GM18498 (cell line): Measurements from ENCODE around the gene HSPG2.
"Not testable (repeated sequence)": the region's sequence is repeated elsewhere in the genome, so short reads cannot be mapped to it uniquely, and the experiment has no call there.

Experiments
- ATAC-seq: cut with Tn5 transposase; IDR thresholded peaks from one replicate; pipeline ENCODE4 v1.9.1; 2021; ENCODE audit warnings: mild to moderate bottlenecking, moderate library complexity; ENCODE audit not compliant: unreplicated experiment

Gene HSPG2

DNA sequence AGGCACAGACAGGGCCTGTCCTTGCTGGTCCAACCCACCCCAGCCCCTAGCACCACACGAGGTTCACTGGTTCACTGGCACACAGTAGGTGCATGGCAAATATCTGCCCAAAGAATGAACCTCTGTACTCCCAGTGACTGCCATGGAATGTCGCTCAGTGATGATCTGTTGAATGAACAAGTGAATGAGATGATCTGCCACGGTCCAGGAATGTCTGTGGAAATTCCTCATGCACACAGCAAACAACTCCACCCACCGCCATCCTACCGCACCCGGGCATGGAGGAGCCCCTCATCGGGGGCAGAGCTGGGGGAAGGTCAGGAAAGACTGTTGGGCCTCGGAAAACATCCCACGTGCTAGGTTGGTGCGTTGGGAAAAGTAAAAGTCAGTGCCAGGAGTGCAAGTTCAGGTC is 1.7 kb downstream of the HSPG2 start:
- ATAC-seq: no peak

DNA sequence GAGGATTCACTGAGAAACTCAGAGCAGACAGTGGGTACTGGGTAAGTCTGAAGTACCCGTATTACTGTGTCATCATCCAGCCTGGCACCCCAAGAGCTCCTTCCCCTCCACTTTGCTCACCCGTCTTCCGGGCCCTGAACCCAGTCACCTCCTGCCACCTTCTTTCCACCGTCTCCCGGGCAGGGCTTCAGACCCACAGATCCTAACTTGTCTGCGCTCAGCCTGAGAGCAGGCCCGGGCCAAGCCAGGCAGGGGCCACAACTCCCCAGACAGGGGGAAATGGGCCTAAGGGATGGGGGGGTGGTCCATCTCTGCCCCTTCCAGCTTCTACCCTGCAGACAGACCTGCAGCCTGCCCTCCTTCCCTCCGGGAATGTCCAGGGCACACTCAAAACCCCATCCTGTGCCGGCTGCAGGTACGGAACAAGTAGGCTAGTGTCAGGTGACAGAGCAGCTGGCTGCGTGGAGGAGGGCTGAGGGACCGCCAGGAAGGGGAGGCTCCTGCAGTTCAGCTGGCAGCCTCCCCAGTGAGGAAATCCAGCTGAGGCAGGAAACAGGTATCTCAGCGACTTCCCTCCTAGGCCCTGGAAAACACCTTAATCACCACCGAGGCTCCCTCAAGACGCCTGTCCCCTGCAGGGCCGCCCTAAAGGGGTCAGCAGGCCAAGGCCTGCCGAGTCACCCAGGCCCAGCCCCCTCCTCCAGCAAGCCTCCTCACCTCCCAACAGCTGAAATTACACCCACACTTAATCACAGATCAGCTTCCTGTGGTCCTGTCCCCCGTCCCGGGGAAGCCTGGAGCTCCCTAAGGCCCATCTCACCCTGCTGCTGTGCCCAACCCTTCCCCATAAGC is 3.5 kb downstream of the HSPG2 start:
- no peak for ATAC-seq

DNA sequence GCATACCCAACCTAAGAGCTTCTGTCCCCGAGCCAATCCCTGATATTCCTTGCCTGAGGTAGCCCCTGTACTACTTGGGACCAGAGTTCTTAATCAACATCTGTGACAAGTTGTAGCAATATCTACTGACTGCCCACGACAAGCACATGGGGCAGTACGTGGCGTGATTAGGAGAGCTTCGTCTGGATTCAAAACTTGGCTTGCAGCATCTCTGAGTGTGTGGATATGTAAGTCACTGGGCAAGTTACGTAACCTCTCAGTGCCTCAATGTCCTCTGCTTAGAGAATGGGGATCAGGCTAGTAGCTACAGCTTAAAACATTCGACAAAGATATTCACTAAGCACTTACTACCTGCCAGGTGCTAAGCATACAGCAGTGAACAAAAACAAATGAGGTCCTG is 5.0 kb downstream of the HSPG2 start:
- ATAC-seq: no peak

DNA sequence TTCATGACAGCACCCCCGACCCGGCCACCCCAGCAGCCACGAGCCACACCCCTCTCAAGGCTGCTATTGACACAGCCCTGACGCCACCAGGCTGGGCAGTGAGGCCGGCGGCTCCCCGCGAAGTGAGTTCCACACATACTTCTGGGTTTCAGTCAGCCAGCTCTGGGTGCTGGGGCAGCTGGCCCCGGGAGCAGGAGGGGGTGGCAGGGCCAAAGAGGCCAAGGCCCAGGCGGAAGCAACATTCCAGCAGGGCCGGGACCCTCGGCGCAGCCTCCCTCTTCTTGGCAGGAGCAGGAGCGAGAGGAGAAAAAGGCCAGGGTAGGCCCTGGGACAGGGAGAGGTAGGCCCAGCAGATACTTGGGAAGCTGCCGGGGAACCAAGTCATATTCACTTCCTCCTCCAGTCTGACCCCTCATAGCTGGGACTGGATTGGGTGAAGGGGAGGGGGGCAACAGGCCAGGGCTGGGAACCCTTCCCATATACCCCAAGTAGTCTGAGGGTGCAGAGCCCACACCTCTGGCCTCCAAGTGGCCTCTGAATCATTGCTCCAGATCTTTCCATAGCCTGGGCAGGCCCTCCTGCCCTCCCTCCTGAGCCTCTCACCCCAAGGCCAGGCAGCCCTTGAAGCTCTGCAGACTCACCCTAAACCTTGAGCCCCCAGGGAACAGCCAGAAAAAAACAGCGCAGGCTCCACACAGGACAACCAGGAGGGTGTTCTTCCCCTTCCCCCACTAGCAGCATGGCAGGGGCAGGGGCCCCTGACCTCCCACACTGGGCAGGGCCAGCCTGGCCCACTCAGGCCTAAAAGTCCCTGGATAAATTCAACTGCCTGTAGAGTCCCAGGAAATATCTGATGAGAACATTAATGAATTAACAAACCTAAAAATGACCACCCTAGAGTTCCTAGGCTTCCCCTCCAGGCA is 5.7 kb downstream of the HSPG2 start:
- ATAC-seq: no peak

DNA sequence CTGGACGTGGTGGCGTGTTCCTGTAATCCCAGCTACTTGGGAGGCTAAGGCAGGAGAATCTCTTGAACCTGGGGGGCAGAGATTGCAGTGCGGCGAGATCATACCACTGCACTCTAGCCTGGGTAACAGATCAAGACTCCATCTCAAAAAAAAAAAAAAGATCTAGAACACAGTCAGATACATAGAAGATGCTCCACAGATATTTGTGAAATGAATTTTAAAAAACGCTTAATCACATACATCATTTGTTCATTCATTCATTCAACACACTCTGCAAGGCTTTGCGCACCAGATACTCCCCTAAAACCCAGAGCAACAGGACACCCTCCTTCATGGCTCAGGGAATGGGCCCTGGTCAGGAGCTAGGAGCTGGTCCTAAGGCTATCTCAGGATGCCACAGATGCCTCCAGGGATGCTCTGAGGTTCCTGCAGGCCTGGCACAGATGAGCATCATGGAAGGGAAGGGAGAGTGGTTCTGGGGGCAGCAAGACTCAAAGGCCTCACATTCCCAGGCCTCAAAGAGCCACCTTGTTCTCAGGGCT is 6.4 kb downstream of the HSPG2 start:
- no peak for ATAC-seq

DNA sequence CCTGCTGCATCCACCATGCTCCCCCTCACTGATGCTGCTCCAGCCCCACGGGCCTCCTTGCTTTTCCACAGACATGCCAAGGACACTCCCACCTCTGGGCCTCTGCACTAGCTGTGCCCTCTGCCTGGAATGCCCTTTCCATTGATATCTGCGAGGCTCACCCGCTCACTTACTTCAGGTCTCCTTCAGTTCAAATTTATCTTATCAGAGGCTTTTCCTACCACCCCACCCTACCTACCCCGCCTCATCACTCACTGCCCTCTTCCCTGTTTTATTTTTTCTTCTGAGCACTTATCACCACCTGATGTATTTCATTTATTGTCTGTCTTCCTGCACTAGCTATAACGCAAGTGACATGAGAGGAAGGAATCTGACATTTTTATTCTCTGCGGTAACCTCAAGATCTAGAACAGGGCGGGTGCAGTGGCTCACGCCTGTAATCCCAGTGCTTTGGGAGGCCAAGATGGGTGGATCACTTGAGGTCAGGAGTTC is 7.0 kb downstream of the HSPG2 start:
- no peak for ATAC-seq

DNA sequence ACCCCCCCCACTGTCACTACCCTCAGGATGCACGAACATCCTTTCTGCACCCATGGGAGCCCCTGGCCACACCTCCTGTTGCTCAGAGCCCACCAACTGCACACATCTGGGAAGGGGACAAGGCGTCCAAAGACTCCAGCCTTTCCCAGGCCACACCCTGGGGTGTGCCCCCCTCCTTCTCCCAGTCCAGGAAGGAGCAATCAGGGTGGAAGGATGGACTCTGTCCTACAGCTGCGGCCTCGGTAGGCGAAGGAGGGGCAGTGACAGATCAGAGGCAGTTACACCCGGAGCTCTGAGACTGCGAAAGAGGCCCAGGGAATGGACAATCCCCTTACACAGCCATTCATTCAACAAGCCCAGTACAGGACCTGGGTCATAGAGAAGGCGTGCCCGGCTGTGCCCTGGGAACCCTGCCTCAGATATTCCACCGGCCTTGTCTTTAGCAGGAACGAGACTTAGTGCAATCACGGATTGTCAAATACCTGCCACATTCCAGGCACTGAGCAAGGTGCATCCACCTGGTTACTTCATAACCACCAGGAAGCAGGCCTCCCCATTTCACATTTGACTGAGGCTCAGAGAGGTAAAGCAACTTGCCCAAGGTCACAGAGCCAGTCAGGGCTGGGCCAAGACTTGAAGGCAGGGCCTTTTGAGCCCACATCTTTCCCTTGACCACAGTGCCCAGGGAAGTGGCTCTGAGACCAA is 9.4 kb downstream of the HSPG2 start:
- no peak for ATAC-seq

DNA sequence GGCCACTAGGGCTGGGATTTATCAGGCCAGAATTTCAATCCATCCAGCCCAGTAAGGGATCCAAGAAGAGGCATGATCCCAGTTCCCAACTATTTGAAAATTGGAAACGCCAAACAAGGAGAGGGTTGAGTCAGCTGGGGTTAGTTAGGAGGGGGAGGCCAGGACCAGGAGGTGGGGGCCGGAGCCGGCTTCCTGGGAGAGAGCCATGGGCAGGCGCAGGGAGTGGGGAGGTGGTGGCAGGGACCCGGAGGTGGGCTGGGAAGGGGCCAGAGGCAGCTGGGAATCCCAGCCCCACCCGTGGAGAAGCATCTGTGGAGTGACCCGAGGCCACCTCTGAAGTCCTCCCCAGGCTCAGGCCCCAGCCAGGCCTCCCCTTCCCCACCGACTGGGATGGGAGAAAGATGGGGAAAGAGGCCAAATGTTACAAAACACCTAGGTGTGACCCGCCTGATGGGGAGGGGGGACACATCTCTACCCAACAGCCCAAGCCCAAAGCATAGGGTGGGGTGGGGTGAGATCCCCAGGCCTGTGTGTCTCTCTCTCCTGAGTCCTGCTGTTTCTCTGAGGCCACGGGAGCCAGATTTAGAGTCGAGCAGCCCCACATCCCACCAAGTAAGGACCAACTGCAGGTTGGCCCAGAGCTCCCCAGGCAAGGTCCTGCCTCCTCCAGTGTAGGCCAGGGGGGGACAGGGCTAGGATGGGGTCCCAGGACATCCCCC is 10.1 kb downstream of the HSPG2 start:
- ATAC-seq: no peak

DNA sequence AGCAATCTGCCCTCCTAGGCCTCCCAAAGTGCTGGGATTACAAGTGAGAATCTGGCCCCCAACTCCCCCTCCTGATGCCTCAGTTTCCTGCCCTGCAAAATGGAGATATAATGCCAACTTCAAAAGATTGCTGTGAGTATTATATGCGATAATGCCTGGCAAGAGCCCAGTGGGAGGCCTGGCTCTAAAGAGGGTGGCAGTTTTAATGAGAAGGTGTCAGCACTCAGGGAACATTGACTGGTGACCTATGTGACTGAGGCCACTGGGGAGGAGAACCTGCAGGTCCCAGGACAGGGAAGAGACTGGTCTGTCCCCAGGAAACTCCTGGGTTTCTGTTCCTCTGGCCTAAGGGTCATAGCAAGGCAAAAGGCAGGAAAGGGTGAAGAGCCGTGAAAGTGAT is 11.0 kb downstream of the HSPG2 start:
- no peak for ATAC-seq

DNA sequence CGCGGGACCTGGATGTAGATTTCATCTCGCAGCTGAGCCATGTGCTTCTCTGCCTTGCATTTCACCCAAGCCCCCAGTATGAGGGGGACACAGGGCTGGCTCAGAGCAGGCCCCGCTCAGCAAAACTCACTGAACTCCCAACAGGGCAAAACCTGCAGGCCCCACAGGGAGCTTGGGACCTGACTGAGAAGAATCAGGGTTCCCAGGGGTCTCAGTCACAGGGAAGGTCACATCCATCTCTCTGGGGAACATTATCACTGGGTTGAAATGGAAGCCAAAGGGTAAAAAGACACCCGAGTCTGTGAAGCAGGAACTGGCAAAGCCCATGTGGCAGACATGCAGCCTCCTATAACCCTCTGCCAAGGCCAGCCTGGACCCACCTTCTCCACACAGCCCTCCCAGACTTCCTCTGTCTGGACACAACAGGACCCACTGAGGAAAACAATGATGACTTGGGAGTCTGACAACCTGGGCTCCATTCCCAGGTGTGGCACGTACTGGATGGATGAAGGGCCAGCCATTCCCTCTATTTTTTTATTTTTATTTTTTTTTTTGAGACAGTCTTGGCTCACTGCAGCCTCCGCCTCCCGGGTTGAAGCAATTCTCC is 11.7 kb downstream of the HSPG2 start:
- ATAC-seq: no peak

DNA sequence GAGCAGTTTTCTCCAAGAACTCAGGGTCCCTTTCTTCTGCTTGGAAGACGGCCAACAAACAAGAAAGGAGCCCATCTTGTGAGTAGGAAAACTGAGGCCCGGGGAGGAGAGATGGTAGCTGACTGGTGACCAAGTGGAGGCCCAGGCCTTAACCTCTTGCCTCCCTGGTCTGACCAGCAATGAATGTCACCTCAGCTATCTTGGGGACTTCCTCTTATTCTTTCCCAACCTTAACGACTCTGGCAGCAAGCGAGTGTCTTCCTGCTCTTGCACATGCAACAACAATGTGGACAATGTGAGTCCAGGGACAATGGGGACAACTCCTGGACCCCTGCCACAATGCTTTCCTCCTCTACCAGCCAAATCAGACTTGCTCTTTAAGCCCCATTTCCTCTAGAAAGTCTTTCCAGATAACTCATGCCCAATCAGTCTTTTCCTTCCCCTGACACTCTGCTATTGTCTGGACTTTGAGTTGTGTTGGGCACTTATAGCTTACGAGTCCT is 12.6 kb downstream of the HSPG2 start:
- no peak for ATAC-seq

DNA sequence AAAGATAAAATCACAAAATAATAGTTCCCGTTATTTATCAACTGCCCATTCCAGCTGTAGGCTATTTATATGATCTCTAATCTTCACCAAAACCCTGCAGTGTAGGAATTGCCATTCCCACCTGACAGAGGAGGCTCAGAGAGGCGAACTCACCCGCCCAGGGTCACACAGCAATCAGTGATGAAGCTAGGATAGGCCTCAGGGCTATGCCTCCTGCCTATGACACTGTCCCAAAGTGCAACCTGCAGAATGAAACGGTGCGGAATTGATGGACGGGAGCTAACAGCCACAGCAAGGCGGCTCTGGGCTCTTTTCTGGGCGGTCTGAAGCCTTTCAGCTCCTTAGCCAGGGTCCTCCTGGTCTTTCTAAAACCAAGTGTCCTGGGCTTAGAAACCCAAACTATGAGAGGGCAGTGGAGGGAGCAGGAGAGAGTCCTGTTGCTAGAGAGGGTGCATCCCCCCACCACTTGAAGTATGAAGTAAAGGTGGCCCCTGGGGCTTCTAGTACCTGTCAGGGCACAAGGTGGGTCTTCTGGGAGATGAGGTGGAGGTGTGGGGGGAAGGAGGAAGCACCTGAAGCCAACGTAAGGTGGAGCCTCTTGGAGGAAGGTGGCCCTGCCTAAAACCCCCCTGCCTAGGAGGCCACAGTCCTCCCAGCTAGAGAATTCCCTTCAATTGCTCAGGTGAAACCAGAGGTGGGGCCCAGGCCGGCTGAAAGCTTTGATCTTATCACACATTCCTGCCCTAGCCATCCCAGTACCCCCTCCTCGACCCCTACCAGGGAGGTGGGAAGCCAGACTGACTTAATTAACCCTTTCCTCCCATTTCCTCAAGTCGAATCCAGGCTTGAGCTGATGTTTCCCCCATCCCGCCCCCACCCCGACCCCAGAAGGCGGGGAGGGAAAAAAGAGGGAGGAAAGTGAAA is 14.8 kb downstream of the HSPG2 start:
- ATAC-seq: no peak

DNA sequence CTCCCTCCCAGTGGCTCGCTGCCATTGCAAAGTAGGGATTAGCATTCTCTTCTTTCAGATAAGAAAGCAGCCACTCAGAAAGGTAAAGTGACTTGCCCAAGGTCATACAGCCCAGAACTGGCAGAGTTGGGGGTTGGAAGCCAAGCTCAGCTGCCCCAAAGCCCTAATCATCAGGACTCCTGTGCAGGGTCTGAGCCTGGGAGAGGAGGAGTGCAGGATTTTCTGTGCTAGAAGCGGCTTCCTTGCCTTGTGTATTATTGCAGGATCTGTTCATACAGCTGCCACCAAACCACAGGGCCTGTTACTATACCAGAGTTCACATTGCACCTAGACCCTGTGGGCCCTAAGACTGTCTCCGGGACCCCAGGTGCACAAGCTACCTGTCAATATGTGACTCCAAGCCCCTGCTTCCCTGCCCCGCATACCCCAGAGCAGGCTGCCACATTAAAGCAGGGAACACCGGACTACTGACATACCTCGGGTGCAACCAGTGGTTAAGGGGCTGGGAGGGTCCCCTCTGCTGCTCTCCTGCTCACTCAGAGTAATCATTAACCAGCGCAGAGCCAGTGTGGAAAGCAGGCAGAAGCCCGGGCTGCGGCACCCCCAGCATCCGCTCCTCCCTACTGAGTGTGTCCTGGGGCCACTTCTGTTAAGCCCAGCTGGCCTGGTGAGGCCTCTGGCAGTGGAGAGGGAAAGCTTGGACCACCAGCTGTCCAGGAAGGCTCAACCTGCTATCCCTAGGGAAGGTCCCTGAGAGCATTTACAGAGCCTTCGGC is 15.8 kb downstream of the HSPG2 start:
- no peak for ATAC-seq

DNA sequence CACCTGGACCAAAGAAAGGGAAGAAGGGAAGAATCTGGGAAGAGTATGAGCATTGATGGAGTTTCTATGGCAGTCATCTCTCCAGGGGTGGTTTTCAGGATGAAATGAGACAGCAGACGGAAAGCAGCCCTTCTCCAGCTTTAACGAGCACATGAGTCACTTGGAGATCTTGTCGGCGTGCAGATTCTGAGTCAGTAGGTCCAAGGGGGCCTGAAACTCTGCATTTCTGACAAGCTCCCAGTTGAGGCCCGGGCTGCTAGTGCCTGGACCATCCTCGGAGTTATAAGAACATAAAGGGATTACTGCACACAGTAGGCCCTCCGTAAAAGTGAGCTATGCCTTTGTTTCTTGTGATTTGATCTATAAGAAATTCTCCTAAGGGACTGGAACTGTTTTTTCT is 17.6 kb downstream of the HSPG2 start:
- no peak for ATAC-seq

DNA sequence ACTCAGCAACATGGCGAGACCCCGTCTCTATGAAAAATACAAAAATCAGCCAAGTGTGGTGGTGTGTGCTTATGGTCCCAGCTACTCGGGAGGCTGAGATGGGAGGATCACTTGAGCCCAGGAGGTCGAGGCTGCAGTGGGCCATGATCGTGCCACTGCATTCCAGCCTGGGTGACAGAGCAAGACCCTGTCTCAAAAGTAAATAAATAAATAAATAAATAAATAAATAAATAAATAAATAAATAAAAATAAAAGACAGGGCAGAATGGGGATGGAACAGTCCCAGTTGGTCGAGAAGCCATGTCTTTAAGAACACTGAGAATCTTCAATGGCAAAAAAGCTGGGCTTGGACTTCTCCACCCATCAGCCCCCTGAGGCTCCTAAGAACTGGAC is 19.9 kb downstream of the HSPG2 start:
- ATAC-seq: not testable (repeated sequence)

DNA sequence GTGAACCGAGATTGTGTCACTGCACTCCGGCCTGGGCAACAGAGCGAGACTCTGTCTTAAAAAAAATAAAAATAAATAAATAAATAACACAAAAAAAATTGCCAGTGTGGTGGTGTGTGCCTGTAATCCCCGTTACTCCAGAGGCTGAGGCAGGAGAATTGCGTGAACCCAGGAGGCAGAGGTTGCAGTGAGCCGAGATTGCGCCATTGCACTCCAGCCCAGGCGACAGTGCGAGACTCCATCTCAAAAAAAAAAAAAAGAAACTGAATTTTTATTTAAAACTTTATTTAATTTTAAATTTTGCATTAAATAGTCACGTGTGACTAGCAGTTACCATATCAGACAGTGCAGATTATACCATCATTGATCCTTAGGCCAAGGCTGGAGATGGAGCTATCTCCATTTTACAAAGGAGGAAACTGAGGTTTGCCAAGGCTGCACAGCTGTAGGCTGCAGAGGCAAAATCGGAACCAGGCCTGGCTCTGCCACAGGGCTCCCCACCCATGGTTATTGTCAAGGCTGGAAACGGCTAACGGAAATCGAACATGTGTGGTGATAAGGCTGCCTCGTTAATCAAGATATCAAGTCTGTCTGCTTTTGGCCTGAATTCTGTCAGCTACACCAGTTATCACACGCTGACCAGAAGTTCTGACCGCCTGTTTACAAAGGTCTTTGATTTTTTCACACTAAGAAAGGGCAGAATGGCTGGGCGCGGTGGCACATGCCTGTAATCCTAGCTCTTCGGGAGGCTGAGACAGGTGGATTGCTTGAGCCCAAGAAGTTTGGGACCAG is 20.5 kb downstream of the HSPG2 start:
- no peak for ATAC-seq
